HepG2 (cell line): ENCODE results near the gene CGB8. TPM values are rescaled to one million over a fixed set of nuclear protein-coding genes. Genes with fewer than 3 reads are reported as not detected.

Source experiments
- CC2D1A ChIP-seq: sonication (generic); formaldehyde crosslinking; IDR thresholded peaks from 2 replicates; pipeline ENCODE4 v1.8.1; 2023; ENCODE audit warnings: mild to moderate bottlenecking, missing genetic modification reagents
- GMEB1 ChIP-seq: sonication (generic); formaldehyde crosslinking; IDR thresholded peaks from 2 replicates; pipeline ENCODE4 v1.5.1; 2020; ENCODE audit warnings: missing genetic modification reagents, mild to moderate bottlenecking, borderline replicate concordance
- KAT7 ChIP-seq: IDR thresholded peaks from 2 replicates; pipeline ENCODE4 v1.6.1; 2018; ENCODE audit warnings: borderline replicate concordance, missing compliant biosample characterization
- KLF12 ChIP-seq: sonication (generic); formaldehyde crosslinking; IDR thresholded peaks from 2 replicates; pipeline ENCODE4 v1.4.0; 2020; ENCODE audit warnings: missing genetic modification reagents, borderline replicate concordance
- NR2C2 ChIP-seq: sonication (generic); formaldehyde crosslinking; IDR thresholded peaks from 2 replicates; pipeline ENCODE4 v1.4.0; 2020; ENCODE audit warnings: missing genetic modification reagents, mild to moderate bottlenecking, moderate library complexity, borderline replicate concordance
- RFXANK ChIP-seq: IDR thresholded peaks from 2 replicates; pipeline ENCODE4 v1.6.1; 2016
- SATB2 ChIP-seq: sonication (generic); formaldehyde crosslinking; IDR thresholded peaks from 2 replicates; pipeline ENCODE4 v1.5.0; 2020; ENCODE audit warnings: missing genetic modification reagents
- TGIF2 ChIP-seq: IDR thresholded peaks from 2 replicates; pipeline ENCODE4 v1.6.1; 2016; ENCODE audit warnings: control low read depth, missing compliant biosample characterization
- ZBTB7B ChIP-seq: sonication (generic); formaldehyde crosslinking; IDR thresholded peaks from 2 replicates; pipeline ENCODE4 v1.4.0; 2020; ENCODE audit warnings: missing genetic modification reagents
- ZHX1 ChIP-seq: sonication (generic); formaldehyde crosslinking; IDR thresholded peaks from 2 replicates; pipeline ENCODE4 v1.8.1; 2022; ENCODE audit warnings: low read depth, mild to moderate bottlenecking, missing genetic modification reagents
- ZNF17 ChIP-seq: sonication (generic); formaldehyde crosslinking; IDR thresholded peaks from 2 replicates; pipeline ENCODE4 v1.5.0; 2020; ENCODE audit warnings: mild to moderate bottlenecking, missing genetic modification reagents
- ZNF501 ChIP-seq: sonication (generic); formaldehyde crosslinking; IDR thresholded peaks from 2 replicates; pipeline ENCODE4 v1.5.1; 2020; ENCODE audit warnings: mild to moderate bottlenecking, moderate library complexity, missing genetic modification reagents
- ZNF510 ChIP-seq: sonication (generic); formaldehyde crosslinking; IDR thresholded peaks from 2 replicates; pipeline ENCODE4 v1.4.0; 2020; ENCODE audit warnings: low read depth, mild to moderate bottlenecking, missing genetic modification reagents
- ZNF574 ChIP-seq: sonication (generic); formaldehyde crosslinking; IDR thresholded peaks from 2 replicates; pipeline ENCODE4 v1.4.0; 2020; ENCODE audit warnings: missing genetic modification reagents
- ZNF7 ChIP-seq: IDR thresholded peaks from 2 replicates; pipeline ENCODE4 v1.6.1; 2016; ENCODE audit warnings: missing biosample characterization, missing genetic modification reagents
- polyA plus RNA-seq, 8 experiments: library from polyadenylated mRNA; depleted of rRNA in 3 of 8; stranded (reverse) in 7 of 8; unstranded in 1 of 8; fragments of >200 nt; fragmentation: Illumina TruSeq in 4 of 8; extraction: Trizol in 4 of 8; gene quantifications; 2 replicates each; pipeline versions ENCODE4 v1.2.1 to v1.2.3, GENCODE V29; 2011 to 2016; ENCODE audit warnings: low read depth in 4 of 8, missing spikeins in 1 of 8, mixed read lengths in 1 of 8; ENCODE audit not compliant: insufficient read depth in 1 of 8
- total RNA-seq, 5 experiments: library from RNA; depleted of rRNA; stranded (reverse); fragments of >200 nt; fragmentation: Illumina TruSeq; extraction: Trizol; gene quantifications; 2 replicates each; pipeline ENCODE4 v1.2.3, GENCODE V29; 2016; ENCODE audit warnings: low read depth in 1 of 5
- TF ChIP-seq, protein P1 (sequence below): sonication (generic); formaldehyde crosslinking; IDR thresholded peaks from 2 replicates; pipeline ENCODE4 v1.5.0; 2020; ENCODE audit warnings: missing genetic modification reagents, mild to moderate bottlenecking, borderline replicate concordance
- TF ChIP-seq, protein P2 (sequence below): sonication (generic); formaldehyde crosslinking; IDR thresholded peaks from 2 replicates; pipeline ENCODE4 v1.4.0; 2020; ENCODE audit warnings: mild to moderate bottlenecking, missing genetic modification reagents

CGB8 gene
- total and polyA plus RNA-seq, 2 of the 13 experiments (the other 11 are each of a cell fraction or from before 2014, with no cell fraction given): not detected

- TF ChIP-seq ZHX1: no peak
- no peak for TF ChIP-seq CC2D1A (CRISPR knock-in tag)
- no peak for TF ChIP-seq TGIF2
- no peak for TF ChIP-seq KLF12 (CRISPR knock-in tag)
- no peak for TF ChIP-seq KAT7 (CRISPR knock-in tag)
- TF ChIP-seq SATB2 (CRISPR knock-in tag): no peak
- TF ChIP-seq NR2C2 (CRISPR knock-in tag): no peak
- TF ChIP-seq ZNF510 (CRISPR knock-in tag): no peak
- TF ChIP-seq GMEB1 (CRISPR knock-in tag): no peak
- no peak for TF ChIP-seq ZNF7 (CRISPR knock-in tag)
- TF ChIP-seq ZBTB7B (CRISPR knock-in tag): peak; percentile 36; the same call in 1 of the 2 replicates
- TF ChIP-seq ZNF501 (CRISPR knock-in tag): no peak
- TF ChIP-seq, protein P1, sequence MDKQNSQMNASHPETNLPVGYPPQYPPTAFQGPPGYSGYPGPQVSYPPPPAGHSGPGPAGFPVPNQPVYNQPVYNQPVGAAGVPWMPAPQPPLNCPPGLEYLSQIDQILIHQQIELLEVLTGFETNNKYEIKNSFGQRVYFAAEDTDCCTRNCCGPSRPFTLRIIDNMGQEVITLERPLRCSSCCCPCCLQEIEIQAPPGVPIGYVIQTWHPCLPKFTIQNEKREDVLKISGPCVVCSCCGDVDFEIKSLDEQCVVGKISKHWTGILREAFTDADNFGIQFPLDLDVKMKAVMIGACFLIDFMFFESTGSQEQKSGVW (CRISPR knock-in tag): no peak
- TF ChIP-seq RFXANK (CRISPR knock-in tag): no peak
- TF ChIP-seq ZNF574: peak; percentile 53
- no peak for TF ChIP-seq ZNF17 (CRISPR knock-in tag)
- TF ChIP-seq, protein P2, sequence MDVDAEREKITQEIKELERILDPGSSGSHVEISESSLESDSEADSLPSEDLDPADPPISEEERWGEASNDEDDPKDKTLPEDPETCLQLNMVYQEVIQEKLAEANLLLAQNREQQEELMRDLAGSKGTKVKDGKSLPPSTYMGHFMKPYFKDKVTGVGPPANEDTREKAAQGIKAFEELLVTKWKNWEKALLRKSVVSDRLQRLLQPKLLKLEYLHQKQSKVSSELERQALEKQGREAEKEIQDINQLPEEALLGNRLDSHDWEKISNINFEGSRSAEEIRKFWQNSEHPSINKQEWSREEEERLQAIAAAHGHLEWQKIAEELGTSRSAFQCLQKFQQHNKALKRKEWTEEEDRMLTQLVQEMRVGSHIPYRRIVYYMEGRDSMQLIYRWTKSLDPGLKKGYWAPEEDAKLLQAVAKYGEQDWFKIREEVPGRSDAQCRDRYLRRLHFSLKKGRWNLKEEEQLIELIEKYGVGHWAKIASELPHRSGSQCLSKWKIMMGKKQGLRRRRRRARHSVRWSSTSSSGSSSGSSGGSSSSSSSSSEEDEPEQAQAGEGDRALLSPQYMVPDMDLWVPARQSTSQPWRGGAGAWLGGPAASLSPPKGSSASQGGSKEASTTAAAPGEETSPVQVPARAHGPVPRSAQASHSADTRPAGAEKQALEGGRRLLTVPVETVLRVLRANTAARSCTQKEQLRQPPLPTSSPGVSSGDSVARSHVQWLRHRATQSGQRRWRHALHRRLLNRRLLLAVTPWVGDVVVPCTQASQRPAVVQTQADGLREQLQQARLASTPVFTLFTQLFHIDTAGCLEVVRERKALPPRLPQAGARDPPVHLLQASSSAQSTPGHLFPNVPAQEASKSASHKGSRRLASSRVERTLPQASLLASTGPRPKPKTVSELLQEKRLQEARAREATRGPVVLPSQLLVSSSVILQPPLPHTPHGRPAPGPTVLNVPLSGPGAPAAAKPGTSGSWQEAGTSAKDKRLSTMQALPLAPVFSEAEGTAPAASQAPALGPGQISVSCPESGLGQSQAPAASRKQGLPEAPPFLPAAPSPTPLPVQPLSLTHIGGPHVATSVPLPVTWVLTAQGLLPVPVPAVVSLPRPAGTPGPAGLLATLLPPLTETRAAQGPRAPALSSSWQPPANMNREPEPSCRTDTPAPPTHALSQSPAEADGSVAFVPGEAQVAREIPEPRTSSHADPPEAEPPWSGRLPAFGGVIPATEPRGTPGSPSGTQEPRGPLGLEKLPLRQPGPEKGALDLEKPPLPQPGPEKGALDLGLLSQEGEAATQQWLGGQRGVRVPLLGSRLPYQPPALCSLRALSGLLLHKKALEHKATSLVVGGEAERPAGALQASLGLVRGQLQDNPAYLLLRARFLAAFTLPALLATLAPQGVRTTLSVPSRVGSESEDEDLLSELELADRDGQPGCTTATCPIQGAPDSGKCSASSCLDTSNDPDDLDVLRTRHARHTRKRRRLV (CRISPR knock-in tag): no peak
These were observed 31.1 kb downstream of the CGB8 start (continued) for GRCh38 chr19:49017666-49018351.
